AG09309 (cell line): Measurements from ENCODE around the gene GIGYF2.

Experiments
- DNase-seq: peaks from one replicate; pipeline ENCODE4 v3.0.0-alpha.2; 2010; ENCODE audit warnings: low read depth
- H3K4me3 ChIP-seq: 2 replicates; pipeline ENCODE4 v1.5.1; 2011; ENCODE audit warnings: mild to moderate bottlenecking, low read depth, low read length, moderate library complexity; ENCODE audit not compliant: control insufficient read depth
- TF ChIP-seq, protein P1 (sequence below): IDR thresholded peaks from 2 replicates; pipeline ENCODE4 v1.5.1; 2011; ENCODE audit warnings: mild to moderate bottlenecking, low read depth, low read length, inconsistent platforms; ENCODE audit not compliant: insufficient read depth, control insufficient read depth; ENCODE audit errors: missing control alignments

Gene GIGYF2

GRCh38 chr2:232721882-232722281 is 24.8 kb downstream of the GIGYF2 start:
- TF ChIP-seq, protein P1, sequence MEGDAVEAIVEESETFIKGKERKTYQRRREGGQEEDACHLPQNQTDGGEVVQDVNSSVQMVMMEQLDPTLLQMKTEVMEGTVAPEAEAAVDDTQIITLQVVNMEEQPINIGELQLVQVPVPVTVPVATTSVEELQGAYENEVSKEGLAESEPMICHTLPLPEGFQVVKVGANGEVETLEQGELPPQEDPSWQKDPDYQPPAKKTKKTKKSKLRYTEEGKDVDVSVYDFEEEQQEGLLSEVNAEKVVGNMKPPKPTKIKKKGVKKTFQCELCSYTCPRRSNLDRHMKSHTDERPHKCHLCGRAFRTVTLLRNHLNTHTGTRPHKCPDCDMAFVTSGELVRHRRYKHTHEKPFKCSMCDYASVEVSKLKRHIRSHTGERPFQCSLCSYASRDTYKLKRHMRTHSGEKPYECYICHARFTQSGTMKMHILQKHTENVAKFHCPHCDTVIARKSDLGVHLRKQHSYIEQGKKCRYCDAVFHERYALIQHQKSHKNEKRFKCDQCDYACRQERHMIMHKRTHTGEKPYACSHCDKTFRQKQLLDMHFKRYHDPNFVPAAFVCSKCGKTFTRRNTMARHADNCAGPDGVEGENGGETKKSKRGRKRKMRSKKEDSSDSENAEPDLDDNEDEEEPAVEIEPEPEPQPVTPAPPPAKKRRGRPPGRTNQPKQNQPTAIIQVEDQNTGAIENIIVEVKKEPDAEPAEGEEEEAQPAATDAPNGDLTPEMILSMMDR, result no peak
- no peak overlapping the region for H3K4me3 ChIP-seq
- DNase-seq, result no peak

- no peak overlapping the region for H3K4me3 ChIP-seq
- no peak for DNase-seq
- TF ChIP-seq, protein P1, result no peak
Observed at GRCh38 chr2:232723027-232723426, 25.9 kb downstream of the GIGYF2 start.

GRCh38 chr2:232728785-232729184 is 31.7 kb downstream of the GIGYF2 start:
- TF ChIP-seq, protein P1, result no peak
- no peak overlapping the region for H3K4me3 ChIP-seq
- DNase-seq, result no peak

DNA sequence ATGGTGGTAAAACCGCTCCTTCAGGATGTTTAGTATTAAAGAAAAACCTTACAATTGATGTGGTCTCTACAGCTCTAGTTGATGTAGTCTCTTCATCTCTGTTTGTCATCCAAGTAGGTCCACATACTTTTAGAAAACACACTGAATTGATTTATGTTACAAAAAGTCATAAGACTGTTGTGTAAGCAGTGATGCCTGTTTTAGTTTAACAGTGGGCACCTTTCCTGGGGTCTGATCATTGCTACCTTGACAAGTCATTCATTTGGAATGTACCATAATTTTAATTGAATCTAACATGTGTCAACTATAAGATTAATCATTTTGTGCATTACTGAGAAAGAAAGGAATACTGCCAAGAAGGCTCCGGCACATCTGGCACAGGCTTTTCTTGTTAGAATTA is 34.3 kb downstream of the GIGYF2 start:
- DNase-seq, result peak; percentile 14
- no peak overlapping the region for H3K4me3 ChIP-seq
- TF ChIP-seq, protein P1, result no peak

DNA sequence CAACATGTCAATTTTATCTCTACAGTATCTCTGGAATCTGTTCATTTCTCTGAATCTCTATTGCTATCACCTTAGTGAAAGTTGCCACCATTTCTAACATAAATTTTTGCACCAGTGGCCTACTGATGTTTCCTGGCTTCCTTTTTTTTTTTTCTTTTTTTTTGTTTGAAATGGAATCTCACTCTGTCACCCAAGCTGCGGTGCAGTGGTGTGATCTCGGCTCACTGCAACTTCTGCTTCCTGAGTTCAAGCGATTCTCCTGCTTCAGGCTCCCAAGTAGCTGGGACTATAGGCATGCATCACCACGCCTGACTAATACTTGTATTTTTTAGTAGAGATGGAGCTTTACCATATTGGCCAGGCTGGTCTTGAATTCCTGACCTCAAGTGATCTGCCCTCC is 44.2 kb downstream of the GIGYF2 start:
- H3K4me3 ChIP-seq, result no peak overlapping the region
- no peak for DNase-seq
- TF ChIP-seq, protein P1, result no peak

GRCh38 chr2:232741972-232742371 is 44.8 kb downstream of the GIGYF2 start:
- no peak overlapping the region for H3K4me3 ChIP-seq
- TF ChIP-seq, protein P1, result no peak

DNA sequence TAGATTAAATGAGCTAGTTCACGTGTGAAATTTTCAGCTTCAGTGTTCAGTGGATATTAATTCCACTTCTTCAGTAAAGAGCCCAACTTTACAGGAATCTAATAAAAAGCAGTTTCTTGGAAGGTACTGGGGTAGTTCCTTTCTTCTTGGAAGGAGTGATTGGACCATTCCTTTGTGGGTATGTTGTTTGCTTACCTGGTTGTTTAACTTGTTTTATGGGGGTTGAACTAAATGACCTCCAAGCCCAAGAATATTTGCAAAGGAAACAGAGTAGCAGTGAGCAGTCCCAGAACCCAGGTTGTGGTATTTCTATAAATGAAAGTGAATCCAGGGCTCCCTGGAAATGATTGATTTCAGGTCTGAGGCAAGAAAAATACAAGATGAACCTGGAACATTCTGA is 47.8 kb downstream of the GIGYF2 start:
- DNase-seq, result no peak
- TF ChIP-seq, protein P1, result no peak
- no peak overlapping the region for H3K4me3 ChIP-seq

More at GRCh38 chr2:232741972-232742371, 44.8 kb downstream of the GIGYF2 start:
- DNase-seq, result no peak
